Tibial nerve (tissue), 4 donors: ENCODE data around the gene ATOH8. TPM values are rescaled to one million over a fixed set of nuclear protein-coding genes. Genes with fewer than 3 reads are reported as not detected.

Experiments
- DNase-seq, 2 donors: peaks; one replicate each; pipeline ENCODE4 v3.0.0-alpha.2; 2019; ENCODE audit warnings: low spot score in 2 of 2
- H3K27ac ChIP-seq, 4 donors: fragments of 200-600 bp; sonication (generic) in 3 of 4; one replicate each; pipeline ENCODE4 v1.5.1; 2017 to 2019; ENCODE audit warnings: mild to moderate bottlenecking in 1 of 4
- H3K27me3 ChIP-seq, 2 donors: fragments of 200-600 bp; sonication (generic) in 1 of 2; one replicate each; pipeline versions ENCODE4 v1.5.1 to v1.6.0; 2017 to 2019
- H3K36me3 ChIP-seq, 3 donors: fragments of 200-600 bp; sonication (generic); one replicate each; pipeline ENCODE4 v1.5.1; 2018 to 2019
- H3K4me1 ChIP-seq, 4 donors: fragments of 200-600 bp; sonication (generic) in 3 of 4; one replicate each; pipeline ENCODE4 v1.5.1; 2017 to 2019
- H3K4me3 ChIP-seq, 4 donors: fragments of 200-600 bp; sonication (generic) in 3 of 4; one replicate each; pipeline ENCODE4 v1.5.1; 2017 to 2019; ENCODE audit warnings: mild to moderate bottlenecking in 1 of 4, moderate library complexity in 1 of 4
- H3K9me3 ChIP-seq, 4 donors: fragments of 200-600 bp; sonication (generic) in 3 of 4; one replicate each; pipeline ENCODE4 v1.5.1; 2017 to 2019
- EP300 ChIP-seq, 2 donors: sonication (generic); formaldehyde crosslinking; IDR thresholded peaks; one replicate each; pipeline ENCODE4 v1.6.1; 2017; ENCODE audit warnings: antibody characterized with exemption in 2 of 2, mild to moderate bottlenecking in 1 of 2
- POLR2A ChIP-seq, 2 donors: fragments of 450-650 bp; IDR thresholded peaks; one replicate each; pipeline ENCODE4 v1.6.1; 2017; ENCODE audit warnings: antibody characterized with exemption in 2 of 2, mild to moderate bottlenecking in 2 of 2, moderate library complexity in 2 of 2
- WGBS, 2 donors: methylation state at CpG; one replicate each; pipeline ENCODE4 v1.1.5; 2018; 5-methylcytosine and 5-hydroxymethylcytosine counted together
- total RNA-seq, 4 donors: library from RNA; depleted of rRNA; stranded (reverse); fragments of >200 nt; gene quantifications; one replicate each; pipeline ENCODE4 v1.1.0, GENCODE V29; 2016
- TF ChIP-seq, protein P1 (sequence below), 5 experiments: fragments of 200-600 bp in 3 of 5; fragments of 450-650 bp in 2 of 5; sonication (generic) in 3 of 5; IDR thresholded peaks; one replicate each; pipeline ENCODE4 v1.5.1; 2016 to 2019; ENCODE audit warnings: antibody characterized with exemption in 5 of 5, mild to moderate bottlenecking in 3 of 5, moderate library complexity in 2 of 5

ATOH8 gene
- total RNA-seq, 4 donors from 2014 or later: 98.0 to 170 (median 119) TPM

DNA sequence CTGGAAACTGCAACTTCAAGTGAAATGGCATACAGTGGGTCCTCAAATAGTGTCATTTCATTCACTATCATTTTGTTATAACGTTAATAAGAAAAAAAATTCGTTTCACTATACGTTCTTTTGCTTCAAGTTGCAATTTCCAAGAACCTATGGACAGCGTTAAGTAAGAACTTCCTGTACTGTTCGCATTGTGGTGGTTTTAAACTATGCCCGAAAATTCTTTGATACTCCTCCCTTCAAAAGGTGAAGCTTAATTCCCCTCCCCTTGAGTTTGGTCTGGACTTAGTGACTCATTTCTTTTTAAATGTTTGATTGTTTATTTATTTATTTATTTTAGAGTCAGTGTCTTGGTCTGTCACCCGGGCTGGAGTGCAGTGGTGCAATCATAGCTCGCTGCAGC, 39.0 kb upstream of the ATOH8 start:
- Histone ChIP-seq H3K27ac (no peak overlapping the region), H3K9me3 (no peaks in the 10 kb centered on the region), H3K4me3 (no peak overlapping the region), H3K36me3 (no peaks in the 10 kb centered on the region), H3K4me1 (peaks cover 0 to 40% (median 27%) of the 10 kb centered on the region in 4 donors), H3K27me3 (no peaks in the 10 kb centered on the region)
- TF ChIP-seq POLR2A (IDR thresholded peaks at IDR 0.05): no peak
- TF ChIP-seq, protein P1, sequence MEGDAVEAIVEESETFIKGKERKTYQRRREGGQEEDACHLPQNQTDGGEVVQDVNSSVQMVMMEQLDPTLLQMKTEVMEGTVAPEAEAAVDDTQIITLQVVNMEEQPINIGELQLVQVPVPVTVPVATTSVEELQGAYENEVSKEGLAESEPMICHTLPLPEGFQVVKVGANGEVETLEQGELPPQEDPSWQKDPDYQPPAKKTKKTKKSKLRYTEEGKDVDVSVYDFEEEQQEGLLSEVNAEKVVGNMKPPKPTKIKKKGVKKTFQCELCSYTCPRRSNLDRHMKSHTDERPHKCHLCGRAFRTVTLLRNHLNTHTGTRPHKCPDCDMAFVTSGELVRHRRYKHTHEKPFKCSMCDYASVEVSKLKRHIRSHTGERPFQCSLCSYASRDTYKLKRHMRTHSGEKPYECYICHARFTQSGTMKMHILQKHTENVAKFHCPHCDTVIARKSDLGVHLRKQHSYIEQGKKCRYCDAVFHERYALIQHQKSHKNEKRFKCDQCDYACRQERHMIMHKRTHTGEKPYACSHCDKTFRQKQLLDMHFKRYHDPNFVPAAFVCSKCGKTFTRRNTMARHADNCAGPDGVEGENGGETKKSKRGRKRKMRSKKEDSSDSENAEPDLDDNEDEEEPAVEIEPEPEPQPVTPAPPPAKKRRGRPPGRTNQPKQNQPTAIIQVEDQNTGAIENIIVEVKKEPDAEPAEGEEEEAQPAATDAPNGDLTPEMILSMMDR (IDR thresholded peaks at IDR 0.05): no peak
- TF ChIP-seq EP300 (IDR thresholded peaks at IDR 0.05): no peak
- DNase-seq: no peak
- 82 to 89% methylated on average over 8 of the region's 8 CpGs for WGBS, 2 donors

DNA sequence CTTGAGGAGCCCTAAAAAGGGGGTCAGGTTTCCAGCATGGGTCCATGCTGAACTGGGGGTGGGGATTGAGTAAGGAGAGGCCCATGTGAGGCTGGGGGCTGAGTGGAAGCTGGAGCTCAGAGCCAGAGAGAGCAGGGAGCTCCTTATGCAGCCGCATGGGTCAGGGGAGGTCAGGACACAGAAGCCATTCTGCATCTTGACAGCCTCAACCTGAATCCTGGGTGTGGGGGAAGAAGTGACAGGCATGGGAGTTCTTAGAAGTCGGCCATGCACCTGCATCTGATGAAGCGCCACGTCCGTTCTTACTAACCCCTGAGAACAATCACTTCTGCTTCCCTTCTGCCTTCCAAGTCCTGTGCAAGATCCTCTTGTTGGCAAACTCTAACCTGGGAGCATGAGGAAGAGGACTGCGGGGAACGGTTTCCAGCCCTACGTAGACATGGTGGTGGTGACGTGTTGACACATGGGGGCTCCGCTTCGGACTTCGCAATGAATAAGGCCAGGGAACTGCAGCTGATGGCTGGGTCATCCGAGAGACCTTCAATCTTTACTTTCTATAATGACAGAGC, 37.4 kb upstream of the ATOH8 start:
- H3K27me3 ChIP-seq: no peaks in the 10 kb centered on the region
- no peak for DNase-seq
- TF ChIP-seq EP300 (IDR thresholded peaks at IDR 0.05) (no peak), POLR2A (IDR thresholded peaks at IDR 0.05) (no peak)
- TF ChIP-seq, protein P1 (IDR thresholded peaks at IDR 0.05): no peak
- no peaks in the 10 kb centered on the region for H3K36me3 ChIP-seq
- peaks cover 0 to 24% (median 16%) of the 10 kb centered on the region in 4 donors for H3K4me1 ChIP-seq
- H3K4me3 ChIP-seq: no peak overlapping the region
- WGBS, 2 donors: 77 to 84% methylated on average over 13 of the region's 13 CpGs
- H3K27ac ChIP-seq: no peak overlapping the region
- H3K9me3 ChIP-seq: peaks cover 0 to 3% (median 0%) of the 10 kb centered on the region in 4 donors

DNA sequence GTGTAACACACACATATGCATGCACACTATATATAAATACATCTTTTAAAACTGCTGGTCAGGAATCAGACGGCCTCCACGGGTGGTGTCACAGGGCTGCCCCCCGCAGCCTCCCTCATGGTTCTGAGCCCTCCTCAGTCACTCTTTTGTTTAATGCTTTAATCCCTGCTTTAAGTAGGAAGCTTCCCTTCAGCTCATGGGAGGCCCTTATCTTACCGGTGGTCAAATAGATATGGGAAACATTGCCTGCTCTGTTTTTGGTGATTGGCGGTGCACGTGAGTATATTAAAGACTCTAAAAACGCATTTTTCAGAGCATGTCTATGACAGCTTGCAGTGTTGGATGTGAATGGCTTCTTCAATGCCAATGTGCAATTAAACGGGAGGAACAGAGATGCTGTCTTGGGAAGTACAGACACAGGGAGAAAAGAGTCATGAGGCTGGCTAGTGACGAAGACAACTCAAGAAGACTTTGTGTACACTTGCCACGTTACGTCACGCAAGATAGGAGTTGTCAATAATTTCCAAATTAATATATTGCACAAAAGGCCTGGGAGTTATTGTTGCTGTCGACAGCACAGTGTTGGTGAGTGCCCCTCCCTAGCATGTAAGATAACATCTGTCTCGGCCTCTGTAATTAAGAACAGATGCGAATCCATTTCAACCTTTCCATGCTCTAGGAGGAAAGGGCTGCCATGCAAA, 36.3 kb upstream of the ATOH8 start:
- Histone ChIP-seq H3K27ac (no peak overlapping the region), H3K4me3 (no peak overlapping the region), H3K4me1 (peaks cover 0 to 16% (median 12%) of the 10 kb centered on the region in 4 donors), H3K9me3 (peaks cover 0 to 3% (median 0%) of the 10 kb centered on the region in 4 donors), H3K27me3 (no peaks in the 10 kb centered on the region), H3K36me3 (no peaks in the 10 kb centered on the region)
- DNase-seq: no peak
- TF ChIP-seq EP300 (IDR thresholded peaks at IDR 0.05): peak in 1 of 2 donors; percentile 5
- TF ChIP-seq, protein P1 (IDR thresholded peaks at IDR 0.05): no peak
- no peak for TF ChIP-seq POLR2A (IDR thresholded peaks at IDR 0.05)
- 68% methylated on average over 15 of the region's 15 CpGs for WGBS, 2 donors

DNA sequence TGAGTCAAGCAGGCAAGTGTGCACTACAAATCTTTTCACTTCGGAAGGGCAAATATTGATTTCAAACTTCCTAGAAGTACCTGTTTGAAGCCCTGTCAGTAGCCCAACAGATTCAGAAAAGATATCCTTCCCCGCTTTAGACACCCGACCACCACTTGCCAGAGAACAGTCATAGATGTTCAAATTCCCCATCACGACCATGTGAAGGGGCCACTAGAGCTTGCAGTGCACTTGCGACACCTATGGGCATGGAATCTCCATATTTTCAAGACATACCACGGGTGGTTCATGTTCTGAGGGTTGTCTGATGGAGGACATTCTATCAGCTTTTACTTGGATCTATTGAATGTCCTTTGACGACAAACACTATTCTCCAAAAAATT, 35.8 kb upstream of the ATOH8 start:
- peaks cover 0 to 12% (median 7%) of the 10 kb centered on the region in 4 donors for H3K4me1 ChIP-seq
- no peak overlapping the region for H3K4me3 ChIP-seq
- H3K9me3 ChIP-seq: peaks cover 0 to 3% (median 0%) of the 10 kb centered on the region in 4 donors
- no peak overlapping the region for H3K27ac ChIP-seq
- TF ChIP-seq EP300 (IDR thresholded peaks at IDR 0.05) (no peak), POLR2A (IDR thresholded peaks at IDR 0.05) (no peak)
- TF ChIP-seq, protein P1 (IDR thresholded peaks at IDR 0.05): no peak
- H3K36me3 ChIP-seq: no peaks in the 10 kb centered on the region
- 81 to 90% methylated on average over 7 of the region's 7 CpGs for WGBS, 2 donors
- no peak for DNase-seq
- no peaks in the 10 kb centered on the region for H3K27me3 ChIP-seq

DNA sequence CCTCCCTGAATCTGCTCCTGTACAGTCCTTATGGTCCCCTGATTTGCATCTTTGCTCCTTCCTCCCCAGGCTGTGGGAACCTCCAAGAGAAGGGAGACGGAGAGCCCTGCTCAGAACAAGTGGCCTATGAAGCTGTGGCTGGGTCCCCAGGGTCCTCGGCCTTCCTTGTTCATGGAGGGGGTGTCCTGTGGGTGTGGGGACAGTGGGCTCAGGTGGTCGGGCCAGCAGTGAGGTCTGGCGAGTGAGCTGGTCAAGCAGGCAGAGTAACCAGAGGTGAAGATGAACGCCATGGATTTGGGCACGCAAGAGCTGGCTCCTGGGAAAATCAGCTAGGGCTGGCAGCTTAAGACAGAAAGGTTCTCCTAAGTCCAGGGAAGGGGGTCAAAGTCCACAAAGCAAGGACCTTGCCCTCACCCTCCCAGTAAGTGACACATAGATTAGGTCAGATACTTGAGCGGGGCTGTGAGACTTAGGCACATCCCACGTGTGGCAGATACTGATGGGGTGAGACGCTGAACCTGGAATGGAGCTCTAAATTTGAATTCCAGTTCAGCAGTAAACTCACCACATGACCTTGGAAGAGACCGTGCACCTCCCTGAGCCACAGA, 34.8 kb upstream of the ATOH8 start:
- Histone ChIP-seq H3K27ac (no peak overlapping the region), H3K4me3 (no peak overlapping the region), H3K27me3 (no peaks in the 10 kb centered on the region), H3K4me1 (peaks cover 0 to 2% (median under 1%) of the 10 kb centered on the region in 4 donors), H3K9me3 (peaks cover 0 to 3% (median 0%) of the 10 kb centered on the region in 4 donors), H3K36me3 (no peaks in the 10 kb centered on the region)
- no peak for DNase-seq
- no peak for TF ChIP-seq EP300 (IDR thresholded peaks at IDR 0.05)
- TF ChIP-seq, protein P1 (IDR thresholded peaks at IDR 0.05): no peak
- WGBS, 2 donors: 87 to 97% methylated on average over 10 of the region's 10 CpGs
